ENCODE data around the gene DEFB108B. TPM values are rescaled to one million over a fixed set of nuclear protein-coding genes. Genes with fewer than 3 reads are reported as not detected.
"Not testable (repeated sequence)": the region's sequence is repeated elsewhere in the genome, so short reads cannot be mapped to it uniquely, and the experiment has no call there.

Gene DEFB108B, protein sequence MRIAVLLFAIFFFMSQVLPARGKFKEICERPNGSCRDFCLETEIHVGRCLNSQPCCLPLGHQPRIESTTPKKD
- not detected for polyA plus RNA-seq (2013, experiment 1 of 2)
- polyA plus RNA-seq (2013, experiment 2 of 2): not detected

DNA sequence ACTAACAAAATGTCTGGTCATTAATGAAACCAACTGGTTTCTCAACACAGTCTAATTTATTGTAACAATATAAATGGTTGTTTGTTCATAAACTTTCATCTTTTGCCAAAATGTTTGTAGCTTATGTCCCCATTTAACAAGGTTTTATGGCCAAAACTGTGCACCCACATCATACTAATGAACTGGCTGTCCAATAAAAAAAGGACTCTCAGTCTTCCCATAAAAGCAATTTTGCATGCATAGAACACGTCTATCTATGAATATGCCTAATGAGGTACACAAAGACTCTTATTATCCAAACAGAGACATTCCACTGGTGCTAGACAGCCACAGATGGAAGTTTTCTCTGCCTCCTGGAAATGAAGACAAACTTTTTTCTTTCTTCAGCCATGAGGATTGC lies at the start of gene DEFB108B:
TSS of gene DEFB108B (plus strand) at position 390 of the 400 bp plus-strand sequence. CDS start at position 390, 0 bp downstream.
- not testable (repeated sequence) for H3K9me3 ChIP-seq (ENCODE audit: insufficient read depth, low read depth, low read length); H3K4me1 ChIP-seq (ENCODE audit: insufficient read depth, low read length); H3K4me3 ChIP-seq (ENCODE audit: low read length); H3K27me3 ChIP-seq (ENCODE audit: insufficient read depth, low read length); H3K9ac ChIP-seq (ENCODE audit: low read depth, low read length); H3K36me3 ChIP-seq (ENCODE audit: insufficient read depth, low read length); H3K27ac ChIP-seq (ENCODE audit: low read depth, low read length)
- WGBS: no CpG with 5 or more reads among the region's 1 CpG

DNA sequence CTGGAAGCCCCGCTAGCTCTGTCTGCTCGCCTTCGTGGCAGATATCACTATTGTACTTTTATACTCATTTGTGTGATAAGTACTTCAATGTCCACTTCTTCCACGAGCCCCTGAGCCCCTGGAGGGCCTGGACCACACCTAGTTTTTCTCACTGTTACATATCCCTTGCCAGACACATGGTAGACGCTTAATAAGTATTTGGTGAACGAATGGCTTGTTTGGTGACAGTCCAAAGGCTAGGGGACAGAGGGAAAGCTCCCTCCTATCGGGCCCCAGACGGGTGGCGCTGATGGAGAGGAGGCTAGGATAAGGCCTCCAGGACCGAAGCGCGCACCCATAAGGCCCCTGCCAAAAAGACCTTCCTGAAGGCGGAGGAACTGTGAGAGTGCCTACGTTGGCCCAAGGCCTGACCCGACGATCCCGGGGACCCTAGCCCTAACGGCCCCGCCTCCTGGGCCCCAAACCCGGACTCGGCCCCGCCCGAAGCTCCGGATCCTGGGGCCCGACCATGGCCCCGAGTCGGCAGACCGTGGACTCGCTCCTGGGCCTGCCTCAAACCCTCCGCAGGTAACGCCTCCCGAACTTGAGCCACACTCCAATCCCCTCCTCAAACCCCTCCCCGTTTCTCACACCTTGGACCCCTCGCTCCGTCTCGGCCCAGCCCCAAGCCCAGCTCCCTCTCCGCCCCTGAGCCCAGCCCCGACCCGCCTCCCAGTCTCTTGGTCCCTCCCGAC lies 46.7 kb upstream of the DEFB108B start:
- H3K27ac ChIP-seq (ENCODE audit: low read depth, low read length): peak overlapping the region; percentile 30; the same call in 1 of the 2 replicates
- H3K9ac ChIP-seq (ENCODE audit: low read depth, low read length); H3K9me3 ChIP-seq (ENCODE audit: insufficient read depth, low read depth, low read length); H3K4me1 ChIP-seq (ENCODE audit: insufficient read depth, low read length); H3K27me3 ChIP-seq (ENCODE audit: insufficient read depth, low read length); H3K36me3 ChIP-seq (ENCODE audit: insufficient read depth, low read length): not testable (repeated sequence)
- peak overlapping the region; percentile 55 for H3K4me3 ChIP-seq (ENCODE audit: low read length)
- 5% methylated on average over 34 of the region's 40 CpGs for WGBS

GRCh38 chr11:71786848-71787097 lies 46.2 kb upstream of the DEFB108B start:
- not testable (repeated sequence) for H3K27me3 ChIP-seq (ENCODE audit: insufficient read depth, low read length); H3K36me3 ChIP-seq (ENCODE audit: insufficient read depth, low read length); H3K9me3 ChIP-seq (ENCODE audit: insufficient read depth, low read depth, low read length); H3K9ac ChIP-seq (ENCODE audit: low read depth, low read length); H3K4me1 ChIP-seq (ENCODE audit: insufficient read depth, low read length)
- Histone ChIP-seq H3K27ac (ENCODE audit: low read depth, low read length) (peak overlapping the region; percentile 52; the same call in 1 of the 2 replicates), H3K4me3 (ENCODE audit: low read length) (peak overlapping the region; percentile 56)
- WGBS: 0% methylated on average over 22 of the region's 22 CpGs

GRCh38 chr11:71787098-71787823 lies 45.7 kb upstream of the DEFB108B start:
- Histone ChIP-seq H3K27me3 (ENCODE audit: insufficient read depth, low read length) (no peaks in the 10 kb centered on the region), H3K4me3 (ENCODE audit: low read length) (peak overlapping the region; percentile 78), H3K9me3 (ENCODE audit: insufficient read depth, low read depth, low read length) (no peaks in the 10 kb centered on the region), H3K9ac (ENCODE audit: low read depth, low read length) (peak overlapping the region; percentile 83), H3K36me3 (ENCODE audit: insufficient read depth, low read length) (no peaks in the 10 kb centered on the region), H3K27ac (ENCODE audit: low read depth, low read length) (peak overlapping the region; percentile 80), H3K4me1 (ENCODE audit: insufficient read depth, low read length) (peaks cover 3% of the 10 kb centered on the region; the same call in 1 of the 2 replicates)
- WGBS: under 1% methylated on average over 54 of the region's 62 CpGs

GRCh38 chr11:71787824-71788454 lies 45.1 kb upstream of the DEFB108B start:
- not testable (repeated sequence) for H3K27me3 ChIP-seq (ENCODE audit: insufficient read depth, low read length); H3K36me3 ChIP-seq (ENCODE audit: insufficient read depth, low read length); H3K4me1 ChIP-seq (ENCODE audit: insufficient read depth, low read length); H3K9me3 ChIP-seq (ENCODE audit: insufficient read depth, low read depth, low read length)
- H3K9ac ChIP-seq (ENCODE audit: low read depth, low read length): peak overlapping the region; percentile 83
- H3K4me3 ChIP-seq (ENCODE audit: low read length): peak overlapping the region; percentile 78
- under 1% methylated on average over 18 of the region's 19 CpGs for whole genome bisulfite sequencing
- H3K27ac ChIP-seq (ENCODE audit: low read depth, low read length): peak overlapping the region; percentile 80

DNA sequence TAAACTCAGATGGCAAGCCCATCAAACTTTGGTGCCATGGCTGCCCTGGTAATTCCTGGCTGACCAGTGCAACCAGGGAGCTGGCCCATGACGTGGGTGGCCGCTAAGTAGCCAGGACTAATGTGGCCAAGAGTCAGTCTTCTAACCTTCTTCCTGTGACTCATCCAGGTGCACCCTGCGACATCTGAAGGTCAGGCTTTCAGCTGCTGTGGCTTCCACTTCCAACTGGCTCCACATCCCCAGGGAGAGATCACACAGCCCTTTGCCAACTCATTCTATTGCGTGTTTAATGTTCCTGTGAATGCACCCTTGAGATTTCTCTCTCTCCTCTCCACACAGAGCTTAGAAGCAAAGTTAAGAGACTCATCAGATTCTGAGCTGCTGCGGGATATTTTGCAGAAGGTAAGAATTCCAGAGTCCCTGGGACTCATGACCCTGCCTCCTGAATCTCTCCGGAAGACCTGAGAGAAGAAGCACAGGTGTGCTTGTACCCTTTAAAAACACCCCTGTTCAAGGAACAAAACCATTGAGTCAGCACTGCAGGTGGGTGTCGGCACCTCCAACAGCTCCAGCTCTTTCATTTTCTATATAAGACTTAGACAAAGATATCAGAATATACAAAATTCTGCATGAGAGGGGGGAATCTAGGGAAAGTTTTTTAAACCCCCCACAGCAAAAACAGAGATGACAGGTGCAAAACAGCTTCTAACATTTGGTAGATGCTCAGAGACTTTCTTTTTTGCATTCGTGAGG lies 43.4 kb upstream of the DEFB108B start:
- H3K9me3 ChIP-seq (ENCODE audit: insufficient read depth, low read depth, low read length); H3K36me3 ChIP-seq (ENCODE audit: insufficient read depth, low read length); H3K27me3 ChIP-seq (ENCODE audit: insufficient read depth, low read length); H3K9ac ChIP-seq (ENCODE audit: low read depth, low read length); H3K4me3 ChIP-seq (ENCODE audit: low read length); H3K4me1 ChIP-seq (ENCODE audit: insufficient read depth, low read length); H3K27ac ChIP-seq (ENCODE audit: low read depth, low read length): not testable (repeated sequence)
- WGBS: 94% methylated on average over 5 of the region's 8 CpGs

- H3K4me1 ChIP-seq (ENCODE audit: insufficient read depth, low read length); H3K27me3 ChIP-seq (ENCODE audit: insufficient read depth, low read length); H3K4me3 ChIP-seq (ENCODE audit: low read length); H3K9ac ChIP-seq (ENCODE audit: low read depth, low read length); H3K9me3 ChIP-seq (ENCODE audit: insufficient read depth, low read depth, low read length); H3K36me3 ChIP-seq (ENCODE audit: insufficient read depth, low read length); H3K27ac ChIP-seq (ENCODE audit: low read depth, low read length): not testable (repeated sequence)
- WGBS: 79% methylated on average over 7 of the region's 7 CpGs
These were observed 41.9 kb upstream of the DEFB108B start for GRCh38 chr11:71791111-71791510.

DNA sequence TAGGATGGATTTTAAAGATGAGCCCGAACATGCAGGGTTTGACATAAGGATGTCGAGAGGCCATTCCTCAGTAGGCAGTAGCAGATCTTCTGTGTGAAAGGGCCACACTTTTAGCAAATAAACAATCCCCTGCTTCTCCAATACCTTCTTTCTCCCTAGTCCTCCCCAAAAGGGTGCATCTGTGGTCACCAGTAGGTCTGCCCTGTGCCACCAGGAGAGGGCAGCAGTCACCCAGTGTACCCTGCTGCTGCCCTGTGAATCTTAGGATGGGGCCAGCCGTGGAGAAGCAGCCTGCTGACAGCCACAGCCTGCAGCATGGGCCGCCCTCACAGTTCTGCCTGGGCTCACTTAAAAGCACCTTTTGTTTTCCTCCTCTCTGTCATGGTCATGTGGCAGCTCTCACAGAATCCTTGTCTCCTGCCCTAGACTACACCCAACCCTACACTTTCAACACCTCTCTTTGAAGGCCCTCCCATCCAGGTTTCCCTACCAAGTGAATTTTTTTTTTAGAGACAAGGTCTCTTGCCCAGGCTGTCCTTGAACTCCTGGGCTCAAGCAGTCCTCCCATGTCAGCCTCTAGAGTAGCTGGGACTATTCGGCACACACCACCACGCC lies 40.3 kb upstream of the DEFB108B start:
- not testable (repeated sequence) for H3K36me3 ChIP-seq (ENCODE audit: insufficient read depth, low read length); H3K4me3 ChIP-seq (ENCODE audit: low read length); H3K4me1 ChIP-seq (ENCODE audit: insufficient read depth, low read length); H3K27me3 ChIP-seq (ENCODE audit: insufficient read depth, low read length); H3K9ac ChIP-seq (ENCODE audit: low read depth, low read length); H3K9me3 ChIP-seq (ENCODE audit: insufficient read depth, low read depth, low read length); H3K27ac ChIP-seq (ENCODE audit: low read depth, low read length)
- WGBS: 77% methylated on average over 5 of the region's 6 CpGs

GRCh38 chr11:71794386-71795040 lies 38.5 kb upstream of the DEFB108B start:
- WGBS: 94% methylated on average over 13 of the region's 13 CpGs
- not testable (repeated sequence) for H3K27ac ChIP-seq (ENCODE audit: low read depth, low read length)

GRCh38 chr11:71795236-71795635 lies 37.8 kb upstream of the DEFB108B start:
- H3K9me3 ChIP-seq (ENCODE audit: insufficient read depth, low read depth, low read length); H3K4me3 ChIP-seq (ENCODE audit: low read length); H3K27me3 ChIP-seq (ENCODE audit: insufficient read depth, low read length); H3K4me1 ChIP-seq (ENCODE audit: insufficient read depth, low read length); H3K27ac ChIP-seq (ENCODE audit: low read depth, low read length); H3K36me3 ChIP-seq (ENCODE audit: insufficient read depth, low read length); H3K9ac ChIP-seq (ENCODE audit: low read depth, low read length): not testable (repeated sequence)
- WGBS: 93% methylated on average over 5 of the region's 5 CpGs

More at GRCh38 chr11:71794386-71795040, 38.5 kb upstream of the DEFB108B start:
- H3K9me3 ChIP-seq (ENCODE audit: insufficient read depth, low read depth, low read length); H3K4me1 ChIP-seq (ENCODE audit: insufficient read depth, low read length); H3K4me3 ChIP-seq (ENCODE audit: low read length); H3K36me3 ChIP-seq (ENCODE audit: insufficient read depth, low read length); H3K27me3 ChIP-seq (ENCODE audit: insufficient read depth, low read length); H3K9ac ChIP-seq (ENCODE audit: low read depth, low read length): not testable (repeated sequence)
